ENCODE results near the gene SPSB2.

- TF ChIP-seq POLR2A (IDR thresholded peaks at IDR 0.05) (no peak), CTCF (IDR thresholded peaks at IDR 0.05) (no peak)
Measured at GRCh38 chr12:6837370-6838060, 35.6 kb downstream of the SPSB2 start.
